ENCODE data around the gene NUMB. TPM values are rescaled to one million over a fixed set of nuclear protein-coding genes. Genes with fewer than 3 reads are reported as not detected.

The NUMB gene
- total and polyA plus RNA-seq, 4 donors = 21.2 to 45.8 (median 26.1) TPM

DNA sequence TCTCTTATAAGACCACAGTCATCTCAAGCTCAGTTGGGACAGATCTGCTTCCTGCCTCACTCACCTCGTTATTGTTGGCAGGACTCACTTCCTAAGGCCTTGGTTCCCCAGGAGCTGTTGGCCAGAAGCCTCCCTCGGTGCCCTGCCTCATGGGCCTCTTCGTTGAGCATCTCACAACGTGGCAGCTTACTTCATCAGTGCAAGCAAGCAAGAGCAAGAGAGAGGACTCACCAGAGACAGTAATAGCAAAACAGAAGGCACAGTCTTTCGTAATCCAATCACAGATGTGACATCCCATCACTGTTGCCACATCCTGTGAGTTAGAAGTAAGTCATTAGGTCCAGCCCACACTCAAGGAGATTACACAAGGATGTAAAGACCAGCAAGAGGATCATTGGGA, 5.1 kb upstream of the NUMB start:
- no peak for TF ChIP-seq EGR1 (IDR thresholded peaks at IDR 0.05; ENCODE audit: low read depth in 2 of 2)
- TF ChIP-seq RAD21 (IDR thresholded peaks at IDR 0.05) = peak in 1 of 2 donors; percentile 39
- peak; percentile 42 to 60 for TF ChIP-seq HNF4A (conservative IDR thresholded peaks at IDR 0.05)
- TF ChIP-seq SP1 (IDR thresholded peaks at IDR 0.05) = peak; percentile 39
- no peak for TF ChIP-seq FOXA2 (IDR thresholded peaks at IDR 0.05)
- no peak for TF ChIP-seq NR2F2 (IDR thresholded peaks at IDR 0.05)
- no peak for TF ChIP-seq HNF4G (IDR thresholded peaks at IDR 0.05)
- no peak for TF ChIP-seq GABPA (IDR thresholded peaks at IDR 0.05 in 1 of 2, conservative IDR thresholded peaks at IDR 0.05 in 1 of 2)
- no peak for TF ChIP-seq FOXA1 (IDR thresholded peaks at IDR 0.05)
- TF ChIP-seq ZBTB33 (IDR thresholded peaks at IDR 0.05) = no peak
- no peak for TF ChIP-seq TAF1 (conservative IDR thresholded peaks at IDR 0.05)
- TF ChIP-seq JUND (IDR thresholded peaks at IDR 0.05) = peak in 1 of 2 donors; percentile 27
- TF ChIP-seq, protein P1, sequence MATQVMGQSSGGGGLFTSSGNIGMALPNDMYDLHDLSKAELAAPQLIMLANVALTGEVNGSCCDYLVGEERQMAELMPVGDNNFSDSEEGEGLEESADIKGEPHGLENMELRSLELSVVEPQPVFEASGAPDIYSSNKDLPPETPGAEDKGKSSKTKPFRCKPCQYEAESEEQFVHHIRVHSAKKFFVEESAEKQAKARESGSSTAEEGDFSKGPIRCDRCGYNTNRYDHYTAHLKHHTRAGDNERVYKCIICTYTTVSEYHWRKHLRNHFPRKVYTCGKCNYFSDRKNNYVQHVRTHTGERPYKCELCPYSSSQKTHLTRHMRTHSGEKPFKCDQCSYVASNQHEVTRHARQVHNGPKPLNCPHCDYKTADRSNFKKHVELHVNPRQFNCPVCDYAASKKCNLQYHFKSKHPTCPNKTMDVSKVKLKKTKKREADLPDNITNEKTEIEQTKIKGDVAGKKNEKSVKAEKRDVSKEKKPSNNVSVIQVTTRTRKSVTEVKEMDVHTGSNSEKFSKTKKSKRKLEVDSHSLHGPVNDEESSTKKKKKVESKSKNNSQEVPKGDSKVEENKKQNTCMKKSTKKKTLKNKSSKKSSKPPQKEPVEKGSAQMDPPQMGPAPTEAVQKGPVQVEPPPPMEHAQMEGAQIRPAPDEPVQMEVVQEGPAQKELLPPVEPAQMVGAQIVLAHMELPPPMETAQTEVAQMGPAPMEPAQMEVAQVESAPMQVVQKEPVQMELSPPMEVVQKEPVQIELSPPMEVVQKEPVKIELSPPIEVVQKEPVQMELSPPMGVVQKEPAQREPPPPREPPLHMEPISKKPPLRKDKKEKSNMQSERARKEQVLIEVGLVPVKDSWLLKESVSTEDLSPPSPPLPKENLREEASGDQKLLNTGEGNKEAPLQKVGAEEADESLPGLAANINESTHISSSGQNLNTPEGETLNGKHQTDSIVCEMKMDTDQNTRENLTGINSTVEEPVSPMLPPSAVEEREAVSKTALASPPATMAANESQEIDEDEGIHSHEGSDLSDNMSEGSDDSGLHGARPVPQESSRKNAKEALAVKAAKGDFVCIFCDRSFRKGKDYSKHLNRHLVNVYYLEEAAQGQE (IDR thresholded peaks at IDR 0.05) = no peak
- peak; percentile 41 to 45 for TF ChIP-seq RXRA (IDR thresholded peaks at IDR 0.05)
- TF ChIP-seq, protein P2, sequence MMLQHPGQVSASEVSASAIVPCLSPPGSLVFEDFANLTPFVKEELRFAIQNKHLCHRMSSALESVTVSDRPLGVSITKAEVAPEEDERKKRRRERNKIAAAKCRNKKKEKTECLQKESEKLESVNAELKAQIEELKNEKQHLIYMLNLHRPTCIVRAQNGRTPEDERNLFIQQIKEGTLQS (IDR thresholded peaks at IDR 0.05) = no peak
- no peak for TF ChIP-seq CTCF (IDR thresholded peaks at IDR 0.05; ENCODE audit: low read depth, low read length, missing input control)
- no peak for TF ChIP-seq YY1 (IDR thresholded peaks at IDR 0.05)
- TF ChIP-seq, protein P3, sequence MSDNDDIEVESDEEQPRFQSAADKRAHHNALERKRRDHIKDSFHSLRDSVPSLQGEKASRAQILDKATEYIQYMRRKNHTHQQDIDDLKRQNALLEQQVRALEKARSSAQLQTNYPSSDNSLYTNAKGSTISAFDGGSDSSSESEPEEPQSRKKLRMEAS (IDR thresholded peaks at IDR 0.05) = no peak
- Histone ChIP-seq H3K9ac (ENCODE audit: low read depth in 1 of 2, low read length in 2 of 2) (peak overlapping the region; percentile 13 to 63), H3K4me1 (ENCODE audit: control insufficient read depth in 4 of 4, insufficient read depth in 4 of 4, low read length in 3 of 4) (peaks cover 3 to 71% (median 68%) of the 10 kb centered on the region in 4 donors), H3K27ac (ENCODE audit: low read depth in 1 of 2, low read length in 2 of 2) (peak overlapping the region; percentile 80 to 90), H3K27me3 (ENCODE audit: control insufficient read depth in 4 of 4, insufficient read depth in 4 of 4, low read length in 3 of 4) (no peaks in the 10 kb centered on the region), H3K4me3 (ENCODE audit: low read depth in 1 of 3, low read length in 3 of 3) (peak overlapping the region; percentile 51 to 74 (median 55)), H3K9me3 (ENCODE audit: control insufficient read depth in 4 of 4, low read length in 3 of 4) (no peaks in the 10 kb centered on the region), H3K36me3 (ENCODE audit: control insufficient read depth in 4 of 4, insufficient read depth in 3 of 4, low read depth in 1 of 4, low read length in 3 of 4) (no peaks in the 10 kb centered on the region)
- no peak for DNase-seq (ENCODE audit: low spot score)
- 10% methylated on average over 5 of the region's 5 CpGs for WGBS
